B cell (primary cell): ENCODE results near the gene BRINP2. TPM values are rescaled to one million over a fixed set of nuclear protein-coding genes. Genes with fewer than 3 reads are reported as not detected.

Source experiments
- ATAC-seq: fragments of 200-7000 bp; cut with Tn5 transposase; one replicate; pipeline ENCODE4 v1.10.0; 2021; ENCODE audit warnings: low read depth, mild to moderate bottlenecking, moderate number of reproducible peaks, moderate library complexity
- CTCF ChIA-PET: fragments of 350-600 bp; sonication (Branson Sonifier 250); formaldehyde crosslinking; loops from one replicate; lab custom pipeline; 2021; ENCODE audit warnings: antibody characterized with exemption, inconsistent platforms; lab: Charles Lee
- POLR2A ChIA-PET: fragments of 350-600 bp; sonication (Branson Sonifier 250); formaldehyde crosslinking; loops from one replicate; lab custom pipeline; 2021; ENCODE audit warnings: antibody characterized with exemption; lab: Charles Lee
- DNase-seq: peaks from one replicate; pipeline ENCODE4 v3.0.0; 2013
- H2AFZ ChIP-seq: 2 replicates; pipeline ENCODE4 v1.6.1; 2012; ENCODE audit warnings: mild to moderate bottlenecking, low read depth, low read length; ENCODE audit not compliant: insufficient read depth, poor library complexity, severe bottlenecking
- H3K27ac ChIP-seq, 2 donors: 1 replicate in 1 of 2; 2 replicates in 1 of 2; pipeline ENCODE4 v1.5.1; 2012 to 2013; ENCODE audit warnings: low read length in 2 of 2, mild to moderate bottlenecking in 2 of 2, moderate library complexity in 1 of 2
- H3K27me3 ChIP-seq, 4 experiments: fragments of 200-600 bp in 1 of 4; sonication (generic) in 1 of 4; replicated peaks in 1 of 4; 1 replicate in 2 of 4; 2 replicates in 2 of 4; pipeline versions ENCODE4 v1.6.1 to v1.7.0; 2013 to 2016; ENCODE audit warnings: low read length in 3 of 4, mild to moderate bottlenecking in 2 of 4, mixed read lengths in 1 of 4, moderate library complexity in 1 of 4; ENCODE audit not compliant: insufficient read depth in 4 of 4, control insufficient read depth in 3 of 4; ENCODE audit errors: control extremely low read depth in 1 of 4
- H3K36me3 ChIP-seq, 2 experiments: replicated peaks in 1 of 2; 1 replicate in 1 of 2; 2 replicates in 1 of 2; pipeline versions ENCODE4 v1.6.1 to v1.7.1; 2013; ENCODE audit warnings: low read length in 1 of 2; ENCODE audit not compliant: insufficient read depth in 2 of 2, control insufficient read depth in 1 of 2; ENCODE audit errors: control extremely low read depth in 1 of 2, extremely low read depth in 1 of 2
- H3K4me1 ChIP-seq, 2 donors: fragments of 200-600 bp in 1 of 2; sonication (generic) in 1 of 2; 1 replicate in 1 of 2; 2 replicates in 1 of 2; pipeline versions ENCODE4 v1.5.1 to v1.6.1; 2013 to 2017; ENCODE audit warnings: low read length in 2 of 2; ENCODE audit not compliant: control insufficient read depth in 2 of 2, insufficient read depth in 2 of 2
- H3K4me2 ChIP-seq: replicated peaks from 2 replicates; pipeline ENCODE3; 2012; ENCODE audit warnings: mild to moderate bottlenecking, low read depth, low read length; ENCODE audit not compliant: poor library complexity, severe bottlenecking
- H3K4me3 ChIP-seq, 5 experiments: fragments of 200-600 bp in 1 of 5; sonication (generic) in 1 of 5; 1 replicate in 3 of 5; 2 replicates in 2 of 5; pipeline versions ENCODE4 v1.5.1 to v1.7.0; 2011 to 2016; ENCODE audit warnings: low read length in 4 of 5, mild to moderate bottlenecking in 4 of 5, low read depth in 2 of 5, control low read depth in 1 of 5, moderate library complexity in 1 of 5; ENCODE audit not compliant: insufficient read depth in 1 of 5; ENCODE audit errors: control extremely low read depth in 1 of 5, extremely low read depth in 1 of 5
- H3K79me2 ChIP-seq: fragments of 200-600 bp; sonication (generic); one replicate; pipeline ENCODE4 v1.6.0; 2016; ENCODE audit warnings: low read length; ENCODE audit not compliant: control insufficient read depth, insufficient read depth
- H3K9ac ChIP-seq: fragments of 200-600 bp; sonication (generic); 2 replicates; pipeline ENCODE4 v1.6.1; 2017; ENCODE audit warnings: mild to moderate bottlenecking, low read length, moderate library complexity
- H3K9me3 ChIP-seq, 3 donors: one replicate each; pipeline versions ENCODE4 v1.6.1 to v1.7.1; 2013; ENCODE audit warnings: low read length in 2 of 3; ENCODE audit not compliant: control insufficient read depth in 2 of 3, insufficient read depth in 1 of 3; ENCODE audit errors: control extremely low read depth in 1 of 3
- H4K20me1 ChIP-seq: 2 replicates; pipeline ENCODE4 v1.6.0; 2012; ENCODE audit warnings: mild to moderate bottlenecking, low read length; ENCODE audit not compliant: insufficient read depth, control insufficient read depth, poor library complexity, severe bottlenecking
- H3K27ac Mint-ChIP-seq: one replicate; pipeline ENCODE4 v1.8.0; 2021; ENCODE audit warnings: mixed read lengths
- H3K27me3 Mint-ChIP-seq: one replicate; pipeline ENCODE4 v1.8.0; 2021; ENCODE audit warnings: mixed read lengths
- H3K4me1 Mint-ChIP-seq: one replicate; pipeline ENCODE4 v1.8.0; 2021; ENCODE audit warnings: mixed read lengths
- H3K4me3 Mint-ChIP-seq: one replicate; pipeline ENCODE4 v1.8.0; 2021; ENCODE audit warnings: mixed read lengths
- H3K9me3 Mint-ChIP-seq: one replicate; pipeline ENCODE4 v1.8.0; 2022; ENCODE audit warnings: mixed read lengths; ENCODE audit not compliant: insufficient read depth
- EZH2 ChIP-seq: IDR thresholded peaks from 2 replicates; pipeline ENCODE4 v1.6.1; 2012; ENCODE audit warnings: borderline replicate concordance, low read depth, mild to moderate bottlenecking, moderate library complexity, low read length; ENCODE audit not compliant: insufficient read depth, poor library complexity, severe bottlenecking
- WGBS: methylation state at CpG from one replicate; pipeline ENCODE4 v1.1.5; 2013; ENCODE audit warnings: missing lambda C conversion rate; ENCODE audit not compliant: insufficient coverage; 5-methylcytosine and 5-hydroxymethylcytosine counted together
- intact Hi-C: fragments of 100-400 bp; cut with micrococcal nuclease; formaldehyde crosslinking; loops from one replicate; pipeline ENCODE4 v1.10.0; 2022
- polyA plus RNA-seq: library from polyadenylated mRNA; depleted of rRNA; stranded (reverse); fragments of >200 nt; gene quantifications from 2 replicates; pipeline ENCODE4 v1.2.3, GENCODE V29; 2012
- total RNA-seq, 2 donors: library from RNA; stranded (reverse); fragments of 120-200 nt in 1 of 2; gene quantifications; 1 replicate in 1 of 2; 2 replicates in 1 of 2; pipeline versions ENCODE4 v1.2.3 to v1.2.4, GENCODE V29; 2013 to 2022
- TF ChIP-seq, protein P1 (sequence below): fragments of 200-600 bp; IDR thresholded peaks from one replicate; pipeline ENCODE4 v1.8.0; 2022; ENCODE audit warnings: antibody characterized with exemption, mild to moderate bottlenecking

Gene BRINP2
- total and polyA plus RNA-seq, 2 donors (not counting 1 experiment from before 2014, with no cell fraction given) = not detected

DNA sequence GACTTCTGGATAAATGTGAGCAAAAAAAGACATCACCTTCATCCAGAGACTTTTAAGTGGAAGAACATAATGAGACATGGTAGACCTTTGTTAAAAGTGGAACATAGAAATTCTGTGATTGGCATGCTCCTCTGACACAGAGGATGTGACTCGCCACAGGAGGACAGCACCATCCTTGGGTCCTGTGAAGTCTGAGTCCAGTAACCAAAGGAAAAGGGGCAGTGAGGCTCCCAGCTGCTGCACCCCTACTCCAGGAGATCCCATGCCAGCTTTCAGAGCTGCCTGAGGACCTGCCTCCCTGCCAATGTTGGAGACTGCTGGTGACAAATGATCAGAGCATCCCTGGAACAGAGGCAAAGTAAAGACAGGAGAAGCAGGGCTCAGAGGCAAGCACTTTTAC lies 136.2 kb downstream of the BRINP2 start:
- WGBS = 82% methylated on average over 1 of the region's 1 CpG
- no peak for DNase-seq

DNA sequence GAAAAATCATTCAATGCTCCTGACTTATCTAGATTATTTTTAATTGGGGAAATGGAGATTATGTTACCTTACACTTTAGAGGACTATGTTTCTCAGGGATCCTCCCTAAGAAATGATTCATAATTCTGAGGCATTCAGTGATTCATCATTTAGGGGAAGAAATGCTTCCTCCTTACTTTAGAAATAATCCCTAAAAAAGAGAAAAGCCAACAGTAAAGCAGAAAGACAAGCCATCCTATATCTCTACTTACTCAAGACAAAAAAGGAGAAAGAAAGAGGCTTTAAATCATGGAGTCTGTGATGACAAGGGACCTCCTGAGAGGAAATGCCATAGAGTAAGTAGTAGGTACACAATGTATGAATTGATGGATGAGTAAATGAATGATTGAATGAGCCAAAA lies 137.0 kb downstream of the BRINP2 start:
- Histone ChIP-seq H3K79me2 (no peaks in the 10 kb centered on the region), H3K4me1 (no peaks in the 10 kb centered on the region), H3K36me3 (no peaks in the 10 kb centered on the region), H3K9me3 (no peaks in the 10 kb centered on the region), H3K27me3 (no peaks in the 10 kb centered on the region), H3K4me2 (no peak overlapping the region), H4K20me1 (no peaks in the 10 kb centered on the region), H3K9ac (no peak overlapping the region), H3K4me3 (no peak overlapping the region), H2AFZ (no peak overlapping the region), H3K27ac (no peak overlapping the region)
- ChIA-PET POLR2A (no interaction called here), CTCF (no interaction called here)
- Mint-ChIP-seq H3K27me3 (peaks cover 16% of the 10 kb centered on the region), H3K4me3 (no peak overlapping the region), H3K9me3 (no peaks in the 10 kb centered on the region), H3K4me1 (no peaks in the 10 kb centered on the region), H3K27ac (no peak overlapping the region)
- ATAC-seq = no peak
- intact Hi-C loops = no loop called here
- DNase-seq = no peak
- TF ChIP-seq, protein P1, sequence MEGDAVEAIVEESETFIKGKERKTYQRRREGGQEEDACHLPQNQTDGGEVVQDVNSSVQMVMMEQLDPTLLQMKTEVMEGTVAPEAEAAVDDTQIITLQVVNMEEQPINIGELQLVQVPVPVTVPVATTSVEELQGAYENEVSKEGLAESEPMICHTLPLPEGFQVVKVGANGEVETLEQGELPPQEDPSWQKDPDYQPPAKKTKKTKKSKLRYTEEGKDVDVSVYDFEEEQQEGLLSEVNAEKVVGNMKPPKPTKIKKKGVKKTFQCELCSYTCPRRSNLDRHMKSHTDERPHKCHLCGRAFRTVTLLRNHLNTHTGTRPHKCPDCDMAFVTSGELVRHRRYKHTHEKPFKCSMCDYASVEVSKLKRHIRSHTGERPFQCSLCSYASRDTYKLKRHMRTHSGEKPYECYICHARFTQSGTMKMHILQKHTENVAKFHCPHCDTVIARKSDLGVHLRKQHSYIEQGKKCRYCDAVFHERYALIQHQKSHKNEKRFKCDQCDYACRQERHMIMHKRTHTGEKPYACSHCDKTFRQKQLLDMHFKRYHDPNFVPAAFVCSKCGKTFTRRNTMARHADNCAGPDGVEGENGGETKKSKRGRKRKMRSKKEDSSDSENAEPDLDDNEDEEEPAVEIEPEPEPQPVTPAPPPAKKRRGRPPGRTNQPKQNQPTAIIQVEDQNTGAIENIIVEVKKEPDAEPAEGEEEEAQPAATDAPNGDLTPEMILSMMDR = no peak
- no peak for TF ChIP-seq EZH2

More for the DNA sequence above, 136.2 kb downstream of the BRINP2 start:
- H3K27me3 ChIP-seq = no peaks in the 10 kb centered on the region
- H3K4me1 ChIP-seq = no peaks in the 10 kb centered on the region
- H3K9me3 ChIP-seq = no peaks in the 10 kb centered on the region
- no peak overlapping the region for H3K4me3 Mint-ChIP-seq
- H3K36me3 ChIP-seq = no peaks in the 10 kb centered on the region
- H3K27ac Mint-ChIP-seq = no peak overlapping the region
- H3K9me3 Mint-ChIP-seq = no peaks in the 10 kb centered on the region
- intact Hi-C loops = no loop called here
- POLR2A ChIA-PET = no interaction called here
- no peak overlapping the region for H3K4me3 ChIP-seq
- TF ChIP-seq, protein P1 = no peak
- TF ChIP-seq EZH2 = no peak
- H3K9ac ChIP-seq = no peak overlapping the region
- ATAC-seq = no peak
- H3K27ac ChIP-seq = no peak overlapping the region
- no peaks in the 10 kb centered on the region for H4K20me1 ChIP-seq
- H3K4me2 ChIP-seq = no peak overlapping the region
- H3K27me3 Mint-ChIP-seq = peaks cover 13% of the 10 kb centered on the region
- no peak overlapping the region for H2AFZ ChIP-seq
- CTCF ChIA-PET = no interaction called here
- H3K79me2 ChIP-seq = no peaks in the 10 kb centered on the region
- no peaks in the 10 kb centered on the region for H3K4me1 Mint-ChIP-seq
